Neutrophil (primary cell): Measurements from ENCODE around the gene DDX51.

Source experiments
- H3K27ac ChIP-seq: fragments of 200-600 bp; sonication (generic); 2 replicates; pipeline ENCODE4 v1.5.1; 2016; ENCODE audit warnings: mild to moderate bottlenecking, moderate library complexity
- H3K27me3 ChIP-seq: fragments of 200-600 bp; sonication (generic); 2 replicates; pipeline ENCODE4 v1.6.0; 2016; ENCODE audit warnings: mild to moderate bottlenecking
- H3K36me3 ChIP-seq: fragments of 200-600 bp; sonication (generic); 2 replicates; pipeline ENCODE4 v1.5.1; 2017
- H3K4me1 ChIP-seq, 2 experiments: fragments of 200-600 bp in 1 of 2; sonication (generic) in 1 of 2; 1 replicate in 1 of 2; 2 replicates in 1 of 2; pipeline versions ENCODE4 v1.5.1 to v1.6.1; 2013 to 2016; ENCODE audit warnings: low read depth in 1 of 2, low read length in 1 of 2, mild to moderate bottlenecking in 1 of 2, moderate library complexity in 1 of 2; ENCODE audit not compliant: control insufficient read depth in 1 of 2, insufficient read depth in 1 of 2
- H3K4me3 ChIP-seq, 2 experiments: fragments of 200-600 bp in 1 of 2; sonication (generic) in 1 of 2; 1 replicate in 1 of 2; 2 replicates in 1 of 2; pipeline ENCODE4 v1.5.1; 2013 to 2016; ENCODE audit warnings: low read depth in 1 of 2, low read length in 1 of 2, mild to moderate bottlenecking in 1 of 2, moderate library complexity in 1 of 2
- H3K9me3 ChIP-seq: fragments of 200-600 bp; sonication (generic); 2 replicates; pipeline ENCODE4 v1.5.1; 2016
- CTCF ChIP-seq: fragments of 200-600 bp; sonication (generic); IDR thresholded peaks from 2 replicates; pipeline ENCODE4 v1.5.1; 2016; ENCODE audit warnings: antibody characterized with exemption

Gene DDX51

GRCh38 chr12:132162508-132163031 is 18.5 kb upstream of the DDX51 start:
- Histone ChIP-seq H3K4me1 (peaks cover 13 to 18% of the 10 kb centered on the region in 2 experiments), H3K9me3 (no peaks in the 10 kb centered on the region), H3K27ac (peak overlapping the region; percentile 56), H3K27me3 (peaks cover 15% of the 10 kb centered on the region), H3K36me3 (no peaks in the 10 kb centered on the region), H3K4me3 (peak overlapping the region; percentile 5 to 49)
- no peak for TF ChIP-seq CTCF

DNA sequence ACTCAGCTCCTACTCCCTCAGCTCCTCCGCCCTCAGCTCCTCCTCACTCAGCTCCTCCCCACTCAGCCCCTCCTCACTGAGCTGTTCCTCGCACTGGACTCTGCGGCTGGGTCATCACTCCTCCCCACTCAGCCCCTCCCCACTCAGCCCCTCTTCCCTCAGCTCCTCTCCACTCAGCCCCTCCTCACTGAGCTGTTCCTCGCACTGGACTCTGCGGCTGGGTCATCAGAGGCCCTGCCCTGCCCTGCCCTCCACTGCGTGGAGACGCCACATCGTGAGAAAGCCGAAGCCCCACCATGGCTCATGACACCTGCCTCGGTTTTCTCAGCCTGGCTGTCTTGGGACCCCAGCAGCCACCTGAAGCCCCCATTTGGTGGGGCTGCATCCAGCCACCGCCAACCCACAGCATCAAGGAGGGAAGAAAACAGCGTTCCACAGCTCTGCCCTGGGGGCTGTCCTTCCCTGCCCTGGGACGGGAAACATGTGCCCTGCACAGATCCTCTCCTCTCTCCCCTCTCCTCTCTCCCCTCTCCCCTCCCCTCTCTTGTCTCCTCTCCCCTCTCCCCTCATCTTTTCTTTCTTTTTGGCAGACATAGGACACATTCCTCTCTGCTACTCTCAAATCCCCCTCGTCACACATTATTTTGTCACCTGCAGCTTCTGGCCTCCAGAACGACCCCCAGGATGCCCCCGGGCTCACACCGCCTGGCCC is 17.8 kb upstream of the DDX51 start:
- no peak for TF ChIP-seq CTCF
- peak overlapping the region; percentile 5 to 49 for H3K4me3 ChIP-seq
- peaks cover 11% of the 10 kb centered on the region for H3K27me3 ChIP-seq
- H3K36me3 ChIP-seq = no peaks in the 10 kb centered on the region
- H3K27ac ChIP-seq = peak overlapping the region; percentile 56
- H3K9me3 ChIP-seq = no peaks in the 10 kb centered on the region
- peaks cover 13 to 18% of the 10 kb centered on the region in 2 experiments for H3K4me1 ChIP-seq

DNA sequence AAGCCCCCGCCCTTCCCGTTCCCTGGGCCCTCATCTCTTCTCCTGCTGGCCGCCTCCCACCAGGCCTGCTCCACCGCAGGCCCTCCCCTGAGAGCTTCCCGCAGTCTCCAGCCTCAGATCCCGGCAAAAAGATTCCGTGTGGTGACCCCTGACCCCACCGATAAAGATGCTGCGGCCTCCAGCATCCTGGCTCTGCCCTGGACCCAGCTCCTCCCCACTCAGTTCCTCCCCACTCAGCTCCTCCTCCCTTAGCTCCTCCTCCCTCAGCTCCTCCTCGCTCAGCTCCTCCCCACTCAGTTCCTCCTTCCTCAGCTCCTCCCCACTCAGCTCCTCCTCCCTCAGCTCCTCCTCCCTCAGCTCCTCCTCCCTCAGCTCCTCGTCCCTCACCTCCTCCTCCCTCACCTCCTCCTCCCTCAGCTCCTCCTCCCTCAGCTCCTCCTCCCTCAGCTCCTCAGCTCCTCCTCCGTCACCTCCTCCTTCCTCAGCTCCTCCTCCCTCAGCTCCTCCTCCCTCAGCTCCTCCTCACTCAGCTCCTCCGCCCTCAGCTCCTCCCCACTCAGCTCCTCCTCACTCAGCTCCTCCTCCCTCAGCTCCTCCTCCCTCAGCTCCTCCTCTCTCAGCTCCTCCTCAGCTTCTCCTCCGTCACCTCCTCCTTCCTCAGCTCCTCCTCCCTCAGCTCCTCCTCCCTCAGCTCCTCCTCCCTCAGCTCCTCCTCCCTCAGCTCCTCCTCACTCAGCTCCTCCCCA is 17.1 kb upstream of the DDX51 start:
- Histone ChIP-seq H3K36me3 (no peaks in the 10 kb centered on the region), H3K9me3 (no peaks in the 10 kb centered on the region), H3K27ac (peak overlapping the region; percentile 42), H3K4me3 (no peak overlapping the region), H3K27me3 (peaks cover 11% of the 10 kb centered on the region), H3K4me1 (peaks cover 13 to 18% of the 10 kb centered on the region in 2 experiments)
- no peak for TF ChIP-seq CTCF

DNA sequence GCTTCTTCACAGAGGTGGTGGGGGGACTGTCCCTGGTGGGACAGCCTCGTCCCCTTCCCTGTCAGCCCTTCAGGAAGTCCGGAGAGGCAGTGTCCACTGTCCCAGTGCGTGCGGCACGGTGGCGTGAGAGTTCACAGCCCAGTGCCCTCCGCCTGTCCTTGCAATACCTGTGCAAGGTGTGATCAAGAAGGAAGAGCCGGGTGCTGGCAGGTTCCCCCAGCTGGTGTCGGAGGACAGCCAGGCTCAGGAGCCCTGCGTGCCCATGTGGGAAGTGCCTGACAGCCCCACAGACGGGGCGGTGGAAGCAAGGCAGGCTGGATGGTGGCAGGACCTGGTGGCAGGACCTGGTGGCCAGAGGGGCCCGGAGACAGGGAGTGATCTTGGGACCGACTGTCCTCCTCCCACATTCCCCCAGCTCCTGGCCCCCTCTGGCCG is 16.5 kb upstream of the DDX51 start:
- Histone ChIP-seq H3K9me3 (no peaks in the 10 kb centered on the region), H3K4me1 (peaks cover 13 to 18% of the 10 kb centered on the region in 2 experiments), H3K27ac (no peak overlapping the region), H3K36me3 (no peaks in the 10 kb centered on the region), H3K4me3 (no peak overlapping the region), H3K27me3 (peaks cover 11% of the 10 kb centered on the region)
- no peak for TF ChIP-seq CTCF

GRCh38 chr12:132160016-132160415 is 15.9 kb upstream of the DDX51 start:
- no peaks in the 10 kb centered on the region for H3K9me3 ChIP-seq
- no peak overlapping the region for H3K4me3 ChIP-seq
- H3K27me3 ChIP-seq = peaks cover 11% of the 10 kb centered on the region
- H3K36me3 ChIP-seq = no peaks in the 10 kb centered on the region
- no peak for TF ChIP-seq CTCF
- H3K27ac ChIP-seq = no peak overlapping the region
- H3K4me1 ChIP-seq = peaks cover 13 to 18% of the 10 kb centered on the region in 2 experiments
